Activated CD4-positive, alpha-beta T cell treated with anti-CD3 and anti-CD28 coated beads, Interleukin-2, Interleukin-6, amounts not matched to agents 100 ng/mL and 50 ng/mL, durations not matched to agents 16 hours and 8 hours (primary cell): Measurements from ENCODE around the gene LY6G6C.

ENCODE experiments used
- DNase-seq: peaks from one replicate; pipeline ENCODE4 v3.0.0-alpha.2; 2020

The LY6G6C gene, protein sequence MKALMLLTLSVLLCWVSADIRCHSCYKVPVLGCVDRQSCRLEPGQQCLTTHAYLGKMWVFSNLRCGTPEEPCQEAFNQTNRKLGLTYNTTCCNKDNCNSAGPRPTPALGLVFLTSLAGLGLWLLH

GRCh38 chr6:31721351-31722020 is at the start of gene LY6G6C:
Gene LY6G6C, minus strand, starts transcription at chr6:31721746. Its CDS starts 67 bp downstream, at chr6:31721679.
- DNase-seq = no peak

DNA sequence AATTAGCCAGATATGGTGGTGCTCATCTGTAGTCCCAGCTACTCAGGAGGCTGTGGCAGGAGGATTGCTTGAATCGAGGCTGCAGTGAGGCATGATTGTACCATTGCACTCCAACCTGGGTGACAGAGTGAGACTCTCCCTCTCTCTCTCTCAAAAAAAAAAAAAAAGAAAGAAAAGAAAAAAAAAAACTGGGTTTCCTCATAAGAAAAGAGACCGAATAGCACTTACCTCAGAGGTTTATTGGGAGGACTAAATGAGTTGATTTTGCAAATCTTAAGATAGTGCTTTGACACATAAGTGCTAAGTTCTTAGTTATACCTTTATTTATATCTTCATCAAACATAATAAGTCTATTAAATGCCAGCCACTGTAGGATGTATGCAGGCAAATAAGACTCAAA is 49.3 kb upstream of the LY6G6C start:
- no peak for DNase-seq

- peak; percentile 91 for DNase-seq
Measured at GRCh38 chr6:31769684-31770371, 48.3 kb upstream of the LY6G6C start.

GRCh38 chr6:31768363-31769257 is 47.1 kb upstream of the LY6G6C start:
- no peak for DNase-seq

- no peak for DNase-seq
Measured at GRCh38 chr6:31767096-31767645, 45.6 kb upstream of the LY6G6C start.

DNA sequence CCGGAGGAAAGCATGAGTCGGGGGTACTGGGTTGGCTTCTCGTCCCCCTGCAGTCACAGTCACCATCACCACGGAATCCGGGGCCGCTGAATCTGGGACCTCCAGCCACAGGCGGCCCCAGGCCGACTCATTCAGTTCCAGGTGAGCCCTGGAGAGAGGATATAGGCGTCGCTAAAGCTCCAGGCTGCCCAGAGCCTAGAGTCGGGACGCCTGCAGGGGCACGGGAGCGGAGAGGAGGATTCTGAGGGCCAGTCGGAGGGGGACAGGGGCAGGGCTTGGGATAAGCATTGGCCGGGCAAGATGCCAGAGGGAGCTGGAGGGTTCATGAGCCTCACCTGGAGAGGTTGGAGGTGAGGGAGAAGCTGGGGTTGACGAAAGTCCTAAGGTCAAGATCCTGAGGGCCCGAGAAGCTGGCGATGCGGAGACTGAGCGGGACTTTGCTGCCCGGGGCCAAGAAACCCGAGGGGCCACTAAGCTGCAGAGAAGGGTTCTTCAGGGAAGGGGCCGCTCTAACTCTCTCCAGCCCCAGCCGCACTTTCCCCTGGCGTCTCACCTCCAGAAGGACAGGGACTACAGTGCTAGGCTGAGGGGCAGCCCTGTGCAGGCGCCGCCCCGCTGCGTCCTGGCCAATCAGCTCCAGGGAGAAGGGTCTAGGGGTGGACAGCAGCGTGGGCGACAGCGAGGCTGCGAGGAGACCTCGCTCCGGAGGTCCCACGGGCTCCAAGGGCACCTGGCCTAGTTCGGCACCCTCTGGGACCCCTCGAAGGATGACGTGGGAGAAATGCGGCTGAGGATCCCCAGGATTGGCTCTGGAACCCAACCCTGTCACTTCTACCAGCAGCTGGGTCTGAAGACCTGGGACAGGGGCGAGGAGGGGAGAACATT is 44.6 kb upstream of the LY6G6C start:
- no peak for DNase-seq

GRCh38 chr6:31765559-31765909 is 44.0 kb upstream of the LY6G6C start:
- DNase-seq = no peak

DNA sequence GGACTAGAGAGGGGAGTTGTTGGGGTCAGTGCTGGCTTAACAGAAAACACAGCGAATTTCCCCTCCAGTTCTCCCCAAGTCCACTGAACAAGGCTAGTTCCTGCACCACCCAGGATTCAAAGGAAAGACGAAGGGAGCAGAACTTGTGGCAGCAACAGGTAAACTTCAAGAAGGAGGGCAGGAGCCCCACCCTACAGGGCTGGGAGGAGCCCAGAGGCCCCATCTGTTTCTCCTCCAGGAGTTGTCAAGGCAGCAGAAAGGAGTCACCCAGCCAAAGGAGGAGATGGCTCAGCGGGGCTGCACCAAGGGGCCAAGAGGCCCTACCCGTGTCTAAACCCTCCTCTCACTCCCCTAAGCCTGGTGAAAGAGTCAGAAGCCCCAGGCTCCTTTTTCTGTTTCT is 42.7 kb upstream of the LY6G6C start:
- DNase-seq = no peak

GRCh38 chr6:31763619-31763940 is 42.0 kb upstream of the LY6G6C start:
- DNase-seq = no peak

DNA sequence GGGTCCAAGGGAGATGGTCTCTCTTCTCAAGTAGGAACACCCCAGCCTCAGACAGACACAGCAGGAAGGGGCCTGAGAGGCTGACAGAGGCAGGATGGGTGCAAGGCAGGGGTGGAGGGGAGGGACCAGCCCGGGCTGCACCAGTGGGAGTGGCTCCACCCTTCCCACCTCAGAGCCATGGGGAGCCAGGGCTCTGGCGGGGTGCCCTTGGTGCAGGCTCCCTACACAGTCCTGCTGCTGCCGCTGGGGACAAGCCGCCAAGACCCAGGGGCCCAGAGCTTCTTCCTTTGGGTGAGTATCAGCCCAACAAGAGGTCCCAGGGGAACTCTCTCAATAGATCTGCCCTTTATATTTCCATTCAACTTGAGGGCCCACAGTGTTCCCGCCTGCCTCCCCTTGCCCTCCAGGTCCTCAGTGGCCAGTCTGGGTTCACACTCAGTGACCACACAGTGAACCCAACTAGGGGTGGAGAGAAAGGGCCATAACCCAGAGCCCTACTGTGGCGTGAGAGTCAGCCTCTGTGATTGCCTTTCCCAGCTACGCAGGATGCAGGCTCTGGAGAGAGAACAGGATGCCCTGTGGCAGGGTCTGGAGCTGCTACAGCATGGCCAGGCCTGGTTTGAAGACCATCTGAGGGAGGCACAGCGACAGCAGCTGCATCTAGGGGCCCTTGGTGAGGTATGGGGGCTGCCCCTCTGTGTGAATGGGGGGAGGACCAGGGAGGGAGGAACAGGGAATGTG is 41.5 kb upstream of the LY6G6C start:
- DNase-seq = no peak

GRCh38 chr6:31762356-31762755 is 40.8 kb upstream of the LY6G6C start, which contains the start of gene SAPCD1:
Gene SAPCD1, plus strand, starts transcription at chr6:31762656. Its CDS starts 399 bp downstream, at chr6:31763055.
- no peak for DNase-seq

GRCh38 chr6:31761343-31761742 is 39.8 kb upstream of the LY6G6C start:
- no peak for DNase-seq

DNA sequence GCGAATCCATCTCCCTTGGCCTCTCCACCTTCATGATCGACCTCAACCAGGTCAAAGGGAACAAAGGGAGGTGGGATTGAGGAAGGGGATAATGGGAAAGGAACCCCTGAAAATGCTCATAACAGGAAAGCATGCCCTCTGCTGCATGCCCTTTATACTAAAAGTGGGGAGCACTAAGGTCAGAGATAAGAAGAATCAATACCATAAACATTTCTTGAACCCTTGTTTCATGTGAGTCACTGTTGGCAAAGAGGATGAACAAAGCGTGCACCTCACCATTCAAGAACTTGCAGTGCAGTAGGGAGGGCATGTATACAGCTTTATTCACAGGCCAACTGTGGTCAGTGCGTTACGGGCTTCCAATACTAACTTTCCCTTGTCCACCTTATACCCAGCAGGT is 39.2 kb upstream of the LY6G6C start:
- DNase-seq = no peak

DNA sequence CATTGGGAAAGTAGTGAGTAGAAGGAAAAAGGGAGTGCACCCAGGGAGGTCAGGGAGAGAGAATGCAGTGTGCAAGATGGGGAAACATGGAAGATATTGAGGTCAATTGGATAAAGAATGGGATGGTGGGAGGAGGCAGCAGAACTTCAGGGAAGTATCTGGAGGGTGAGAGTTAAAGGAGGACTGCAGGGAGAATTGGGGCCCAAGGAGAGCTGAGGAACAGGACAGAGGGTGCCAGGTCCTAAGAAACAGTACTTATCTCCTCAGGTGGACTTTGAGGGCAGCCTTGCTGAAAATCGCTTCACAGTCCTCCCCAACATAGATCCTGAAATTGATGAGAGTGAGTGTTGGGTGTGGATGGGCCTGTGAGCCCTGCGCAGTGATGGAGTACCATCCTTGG is 36.7 kb upstream of the LY6G6C start:
- no peak for DNase-seq

- no peak for DNase-seq
Measured at GRCh38 chr6:31752739-31753319, 31.3 kb upstream of the LY6G6C start.

DNA sequence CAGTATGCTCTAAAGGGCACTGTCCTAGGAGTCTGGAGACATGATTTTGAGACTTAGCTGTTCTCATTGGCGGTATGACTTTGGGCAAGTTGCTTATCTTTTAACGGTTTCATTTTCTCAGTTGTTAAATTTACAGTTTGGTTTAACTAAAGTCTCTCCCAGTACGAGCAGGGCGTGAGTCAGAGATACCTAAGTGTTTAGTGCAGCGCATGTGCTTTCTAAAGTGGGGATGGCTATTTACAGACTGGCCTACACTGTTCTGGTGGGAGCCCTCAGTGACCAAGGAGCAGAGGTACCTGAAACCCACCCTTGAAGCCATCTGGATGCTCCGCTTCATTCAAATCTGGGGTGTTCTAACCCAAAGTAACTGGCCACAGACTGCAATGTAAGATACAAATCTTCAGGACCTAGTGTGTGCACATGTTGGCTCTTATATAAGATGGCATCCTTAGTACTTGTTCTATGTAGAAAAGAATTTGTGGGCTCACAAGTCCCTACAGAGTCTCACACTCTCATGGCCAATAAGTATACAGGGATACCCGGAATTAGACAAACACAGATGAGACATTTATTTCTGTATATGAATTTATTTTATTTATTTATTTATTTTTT is 29.0 kb upstream of the LY6G6C start:
- DNase-seq = no peak

DNA sequence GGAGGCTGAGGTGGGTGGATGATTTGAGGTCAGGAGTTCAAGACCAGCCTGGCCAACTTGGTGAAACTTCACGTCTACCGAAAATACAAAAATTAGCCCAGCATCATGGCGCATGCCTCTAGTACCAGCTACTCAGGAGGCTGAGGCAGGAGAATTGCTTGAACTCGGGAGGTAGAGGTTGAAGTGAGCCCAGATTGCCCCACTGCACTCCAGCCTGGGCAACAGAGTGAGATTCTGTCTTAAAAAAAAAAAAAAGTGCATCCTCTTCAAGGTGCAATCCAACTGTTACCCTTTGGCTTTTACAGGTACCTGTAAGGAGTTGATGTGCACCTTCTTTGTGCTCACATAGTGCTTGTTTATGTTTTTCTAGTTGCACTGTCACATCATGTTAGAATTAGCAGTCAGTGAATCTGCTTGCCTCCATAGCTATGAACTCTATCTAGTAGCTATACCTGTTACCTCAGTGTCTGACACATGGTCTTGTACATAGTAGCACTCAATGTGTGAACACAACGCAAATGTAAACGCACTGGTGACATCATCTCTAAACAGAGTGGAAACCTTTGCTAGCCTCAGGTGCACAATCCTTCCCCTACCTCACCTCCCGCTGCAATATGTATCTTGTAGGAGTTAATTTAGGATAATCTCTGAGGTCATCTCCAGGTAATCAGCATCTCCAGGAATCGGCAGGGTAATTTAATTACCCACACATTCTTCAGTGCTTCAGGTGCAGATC is 27.9 kb upstream of the LY6G6C start:
- no peak for DNase-seq

DNA sequence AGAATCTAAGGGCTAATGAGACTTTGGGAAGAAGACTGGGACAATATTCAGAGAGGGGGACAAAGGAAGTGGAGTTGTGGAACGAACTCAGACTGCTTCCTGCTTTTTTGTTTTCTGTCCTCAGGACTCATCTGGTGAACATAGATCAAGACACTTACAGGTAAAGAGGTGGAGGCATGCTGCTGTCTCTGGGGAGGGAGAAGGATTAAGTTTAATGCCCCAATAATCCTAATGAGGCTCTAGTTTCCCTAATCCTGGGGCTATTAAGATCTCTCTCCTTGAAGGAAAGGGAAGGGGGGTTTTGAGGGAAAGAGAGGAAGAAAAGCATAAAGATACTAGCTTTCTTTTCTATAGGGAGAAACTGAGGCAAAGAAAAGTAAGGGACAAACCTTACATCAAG is 22.9 kb upstream of the LY6G6C start:
- DNase-seq = no peak

- DNase-seq = no peak
Measured at GRCh38 chr6:31742894-31743293, 21.3 kb upstream of the LY6G6C start.

DNA sequence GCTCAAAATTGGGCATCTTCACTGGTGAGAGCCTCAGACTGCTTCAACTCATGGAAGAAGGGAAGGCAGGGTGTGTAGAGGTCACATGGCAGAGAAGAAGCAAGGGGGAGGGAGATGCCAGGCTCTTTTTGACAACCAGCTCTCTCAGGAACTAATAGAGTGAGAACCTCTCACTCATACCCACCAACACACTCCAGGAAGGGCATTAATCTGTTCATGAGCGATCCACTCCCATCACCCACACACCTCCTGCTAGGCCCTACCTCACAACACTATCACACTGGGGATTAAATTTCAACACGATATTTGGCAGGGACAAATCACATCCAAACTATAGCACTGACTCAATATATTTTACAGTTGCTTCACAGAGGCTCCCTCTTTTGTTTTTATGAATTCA is 20.3 kb upstream of the LY6G6C start:
- no peak for DNase-seq
